DMS 273 (cell line): Measurements from ENCODE around the gene VSTM4.

Experiments used
- DNase-seq: peaks from one replicate; lab custom pipeline; 2025; ENCODE audit not compliant: unreplicated experiment; lab: John Stamatoyannopoulos, UW

Gene VSTM4

GRCh38 chr10:49117376-49118070 is 2.2 kb upstream of the VSTM4 start:
- DNase-seq, result no peak

GRCh38 chr10:49116509-49117375 is 1.4 kb upstream of the VSTM4 start:
- no peak for DNase-seq

- no peak for DNase-seq
Observed at GRCh38 chr10:49115796-49116508, 630 bp upstream of the VSTM4 start.

- DNase-seq, result no peak
Observed at GRCh38 chr10:49114718-49115014, 656 bp downstream of the VSTM4 start.

- no peak for DNase-seq
Observed at GRCh38 chr10:49113741-49114141, 1.6 kb downstream of the VSTM4 start.

- DNase-seq, result no peak
Observed at GRCh38 chr10:49112851-49113250, 2.5 kb downstream of the VSTM4 start.

GRCh38 chr10:49112098-49112497 is 3.2 kb downstream of the VSTM4 start:
- DNase-seq, result no peak

- no peak for DNase-seq
Observed at GRCh38 chr10:49111320-49111698, 4.0 kb downstream of the VSTM4 start.

GRCh38 chr10:49110684-49111319 is 4.5 kb downstream of the VSTM4 start:
- no peak for DNase-seq

GRCh38 chr10:49109669-49110340 is 5.5 kb downstream of the VSTM4 start:
- peak; percentile 63 for DNase-seq

GRCh38 chr10:49108656-49109055 is 6.7 kb downstream of the VSTM4 start:
- no peak for DNase-seq

GRCh38 chr10:49107887-49108267 is 7.4 kb downstream of the VSTM4 start:
- DNase-seq, result no peak

- DNase-seq, result no peak
Observed at GRCh38 chr10:49107111-49107886, 8.0 kb downstream of the VSTM4 start.

GRCh38 chr10:49106451-49106850 is 8.9 kb downstream of the VSTM4 start:
- peak; percentile 3 for DNase-seq

- no peak for DNase-seq
Observed at GRCh38 chr10:49105076-49105475, 10.2 kb downstream of the VSTM4 start.

GRCh38 chr10:49104323-49104722 is 11.0 kb downstream of the VSTM4 start:
- DNase-seq, result no peak

- DNase-seq, result no peak
Observed at GRCh38 chr10:49103761-49104160, 11.6 kb downstream of the VSTM4 start.

GRCh38 chr10:49099046-49099445 is 16.3 kb downstream of the VSTM4 start:
- no peak for DNase-seq

- no peak for DNase-seq
Observed at GRCh38 chr10:49096890-49097445, 18.4 kb downstream of the VSTM4 start.

- DNase-seq, result no peak
Observed at GRCh38 chr10:49094646-49095045, 20.7 kb downstream of the VSTM4 start.
